SK-N-SH (cell line): ENCODE data around the gene HTR3E. TPM values are rescaled to one million over a fixed set of nuclear protein-coding genes. Genes with fewer than 3 reads are reported as not detected.

Experiments used
- CTCF ChIA-PET: fragments of 300-600, 350-600 bp; formaldehyde crosslinking; extraction: SDS; loops from one replicate; lab custom pipeline; 2021; lab: Yijun Ruan, JAX
- POLR2A ChIA-PET: fragments of 350-600 bp; sonication (Branson Sonifier 250); formaldehyde crosslinking; extraction: SDS; loops from one replicate; lab custom pipeline; 2020; ENCODE audit warnings: antibody characterized with exemption, inconsistent platforms; lab: Yijun Ruan, JAX
- DNase-seq: peaks from one replicate; pipeline ENCODE4 v3.0.0; 2012
- H2AFZ ChIP-seq: fragments of 200-600 bp; sonication (generic); 2 replicates; pipeline ENCODE4 v1.8.1; 2016; ENCODE audit warnings: antibody characterized with exemption, mild to moderate bottlenecking, low read depth
- H3F3A ChIP-seq: fragments of 200-600 bp; sonication (generic); replicated peaks from 2 replicates; pipeline ENCODE3; 2016; ENCODE audit warnings: antibody characterized with exemption, mild to moderate bottlenecking; ENCODE audit not compliant: insufficient read depth
- H3K27ac ChIP-seq, 2 experiments: fragments of 200-500 bp in 1 of 2; fragments of 200-600 bp in 1 of 2; sonication (Bioruptor generic) in 1 of 2; sonication (generic), shearing (Covaris generic) in 1 of 2; 2 replicates each; pipeline versions ENCODE4 v1.5.1 to v1.6.1; 2014 to 2016; ENCODE audit warnings: low read depth in 2 of 2, inconsistent platforms in 1 of 2, low read length in 1 of 2, mild to moderate bottlenecking in 1 of 2, mixed read lengths in 1 of 2
- H3K27me3 ChIP-seq: fragments of 200-600 bp; sonication (generic), shearing (Covaris generic); 2 replicates; pipeline ENCODE4 v1.6.1; 2016; ENCODE audit warnings: mixed run types; ENCODE audit not compliant: insufficient read depth
- H3K36me3 ChIP-seq, 2 experiments: fragments of 200-500 bp in 1 of 2; fragments of 200-600 bp in 1 of 2; sonication (Bioruptor generic) in 1 of 2; sonication (generic) in 1 of 2; replicated peaks in 1 of 2; 2 replicates each; pipeline versions ENCODE3 to v1.5.1; 2014 to 2016; ENCODE audit warnings: low read length in 1 of 2, mild to moderate bottlenecking in 1 of 2; ENCODE audit not compliant: insufficient read depth in 2 of 2, control insufficient read depth in 1 of 2
- H3K4me1 ChIP-seq, 2 experiments: fragments of 200-500 bp in 1 of 2; fragments of 200-600 bp in 1 of 2; sonication (Bioruptor generic) in 1 of 2; sonication (generic), shearing (Covaris generic) in 1 of 2; 2 replicates each; pipeline versions ENCODE4 v1.5.1 to v1.6.1; 2014 to 2016; ENCODE audit warnings: low read depth in 1 of 2, low read length in 1 of 2, mixed run types in 1 of 2; ENCODE audit not compliant: insufficient read depth in 2 of 2, control insufficient read depth in 1 of 2
- H3K4me2 ChIP-seq: fragments of 200-600 bp; sonication (generic), shearing (Covaris generic); 2 replicates; pipeline ENCODE4 v1.6.1; 2017; ENCODE audit warnings: mixed run types
- H3K4me3 ChIP-seq, 2 experiments: fragments of 200-500 bp in 1 of 2; fragments of 200-600 bp in 1 of 2; sonication (Bioruptor generic) in 1 of 2; sonication (generic), shearing (Covaris generic) in 1 of 2; 2 replicates each; pipeline versions ENCODE4 v1.5.1 to v1.8.1; 2014 to 2016; ENCODE audit warnings: low read depth in 2 of 2, inconsistent platforms in 1 of 2, low read length in 1 of 2, mild to moderate bottlenecking in 1 of 2, mixed read lengths in 1 of 2, moderate library complexity in 1 of 2
- H3K79me2 ChIP-seq: fragments of 200-600 bp; sonication (generic); 2 replicates; pipeline ENCODE4 v1.8.1; 2017; ENCODE audit warnings: mild to moderate bottlenecking; ENCODE audit not compliant: insufficient read depth
- H3K9ac ChIP-seq: fragments of 200-600 bp; sonication (generic); 2 replicates; pipeline ENCODE4 v1.6.1; 2017; ENCODE audit warnings: mixed run types
- H3K9me2 ChIP-seq: fragments of 200-600 bp; sonication (generic); 2 replicates; pipeline ENCODE4 v1.6.1; 2017; ENCODE audit warnings: mixed run types
- H3K9me3 ChIP-seq: fragments of 200-600 bp; sonication (generic); 2 replicates; pipeline ENCODE4 v1.6.1; 2017; ENCODE audit warnings: mixed run types, mild to moderate bottlenecking, moderate library complexity
- H4K20me1 ChIP-seq: fragments of 200-600 bp; sonication (generic); 2 replicates; pipeline ENCODE4 v1.6.1; 2017; ENCODE audit warnings: mild to moderate bottlenecking, mixed run types; ENCODE audit not compliant: insufficient read depth
- CHD2 ChIP-seq: fragments of 150-350 bp; IDR thresholded peaks from 2 replicates; pipeline ENCODE4 v1.6.1; 2018; ENCODE audit warnings: low read length; ENCODE audit not compliant: partially characterized antibody
- EP300 ChIP-seq, 2 experiments: IDR thresholded peaks; 2 replicates each; pipeline versions ENCODE4 v1.4.0 to v1.6.1; 2012; ENCODE audit warnings: borderline replicate concordance in 1 of 2, low read depth in 1 of 2, low read length in 1 of 2
- FOSL2 ChIP-seq: IDR thresholded peaks from 2 replicates; pipeline ENCODE4 v1.4.0; 2012; ENCODE audit warnings: low read depth, mild to moderate bottlenecking, moderate library complexity, borderline replicate concordance
- FOXJ3 ChIP-seq: sonication (generic); formaldehyde crosslinking; IDR thresholded peaks from 2 replicates; pipeline ENCODE4 v1.5.1; 2020; ENCODE audit warnings: mild to moderate bottlenecking, missing genetic modification reagents
- FOXM1 ChIP-seq: IDR thresholded peaks from 2 replicates; pipeline ENCODE4 v1.4.0; 2012; ENCODE audit warnings: low read depth, mild to moderate bottlenecking
- GABPA ChIP-seq: IDR thresholded peaks from 2 replicates; pipeline ENCODE4 v1.4.0; 2012; ENCODE audit warnings: low read depth, mild to moderate bottlenecking
- GATA2 ChIP-seq: sonication (generic); formaldehyde crosslinking; IDR thresholded peaks from 2 replicates; pipeline ENCODE4 v1.5.0; 2020; ENCODE audit warnings: mild to moderate bottlenecking, missing genetic modification reagents
- IRF3 ChIP-seq: fragments of 150-350 bp; IDR thresholded peaks from 2 replicates; pipeline ENCODE4 v1.6.1; 2016; ENCODE audit warnings: mild to moderate bottlenecking, low read depth, low read length
- MEF2A ChIP-seq: IDR thresholded peaks from 2 replicates; pipeline ENCODE4 v1.4.0; 2012; ENCODE audit warnings: low read depth, borderline replicate concordance
- MXI1 ChIP-seq: IDR thresholded peaks from 2 replicates; pipeline ENCODE4 v1.6.1; 2012; ENCODE audit warnings: mild to moderate bottlenecking, low read depth, low read length, improper control_type of control experiment
- PBX3 ChIP-seq: IDR thresholded peaks from 2 replicates; pipeline ENCODE4; 2012
- POLR2AphosphoS5 ChIP-seq: IDR thresholded peaks from 2 replicates; pipeline ENCODE4 v1.6.1; 2012; ENCODE audit warnings: low read depth, low read length
- RCOR1 ChIP-seq: fragments of 150-350 bp; IDR thresholded peaks from 2 replicates; pipeline ENCODE4 v1.6.1; 2017; ENCODE audit warnings: antibody characterized with exemption, low read length
- RXRA ChIP-seq: IDR thresholded peaks from 2 replicates; pipeline ENCODE4 v1.4.0; 2012; ENCODE audit warnings: low read depth, mild to moderate bottlenecking, borderline replicate concordance
- SIN3A ChIP-seq: IDR thresholded peaks from 2 replicates; pipeline ENCODE4 v1.6.1; 2012; ENCODE audit warnings: low read depth, mild to moderate bottlenecking, low read length, moderate library complexity, borderline replicate concordance
- TAF1 ChIP-seq: IDR thresholded peaks from 2 replicates; pipeline ENCODE4 v1.6.1; 2012; ENCODE audit warnings: low read depth, mild to moderate bottlenecking, low read length, moderate library complexity, borderline replicate concordance
- TEAD4 ChIP-seq: IDR thresholded peaks from 2 replicates; pipeline ENCODE4 v1.4.0; 2012; ENCODE audit warnings: mild to moderate bottlenecking, borderline replicate concordance; ENCODE audit not compliant: insufficient read depth
- USF2 ChIP-seq: fragments of 150-350 bp; IDR thresholded peaks from 2 replicates; pipeline ENCODE4 v1.6.1; 2017; ENCODE audit warnings: antibody characterized with exemption, low read length, low read depth, borderline replicate concordance
- YY1 ChIP-seq: IDR thresholded peaks from 2 replicates; pipeline ENCODE4 v1.4.0; 2012; ENCODE audit warnings: low read depth, mild to moderate bottlenecking
- WGBS: methylation state at CpG from one replicate; pipeline ENCODE4 v1.1.6; 2017; ENCODE audit warnings: low lambda C conversion rate; 5-methylcytosine and 5-hydroxymethylcytosine counted together
- polyA plus RNA-seq, 3 experiments: library from polyadenylated mRNA; depleted of rRNA; stranded (reverse); fragments of >200 nt; gene quantifications; 2 replicates each; pipeline ENCODE4 v1.2.3, GENCODE V29; 2012

The HTR3E gene
- polyA plus RNA-seq, 1 of the 3 experiments (the other 2 are of a cell fraction): not detected

- Histone ChIP-seq H3K9me3 (no peaks in the 10 kb centered on the region), H4K20me1 (no peaks in the 10 kb centered on the region), H3K27ac (no peak overlapping the region), H3K4me2 (no peak overlapping the region), H3K27me3 (no peaks in the 10 kb centered on the region; the same call in 1 of the 2 replicates), H2AFZ (no peak overlapping the region), H3K4me1 (no peaks in the 10 kb centered on the region), H3K36me3 (no peaks in the 10 kb centered on the region), H3F3A (no peaks in the 10 kb centered on the region), H3K9me2 (no peaks in the 10 kb centered on the region), H3K79me2 (no peaks in the 10 kb centered on the region), H3K9ac (no peak overlapping the region), H3K4me3 (no peak overlapping the region)
- 54% methylated on average over 8 of the region's 9 CpGs for WGBS
- CTCF ChIA-PET: no interaction called here
- POLR2A ChIA-PET: no interaction called here
- DNase-seq: no peak
- TF ChIP-seq TAF1 (no peak), TEAD4 (no peak), PBX3 (no peak)
Measured at GRCh38 chr3:184058029-184058428, 38.8 kb upstream of the HTR3E start.

GRCh38 chr3:184059424-184059823 lies 37.4 kb upstream of the HTR3E start:
- ChIA-PET POLR2A (no interaction called here), CTCF (interaction anchor here (1.7 kb wide), 1 partner anchor 164 kb away, joined by 3 read pairs; no protein-coding TSS in a partner anchor)
- H3K4me3 ChIP-seq: no peak overlapping the region
- H3K9me3 ChIP-seq: no peaks in the 10 kb centered on the region
- H3K9me2 ChIP-seq: no peaks in the 10 kb centered on the region
- WGBS: 59% methylated on average over 7 of the region's 7 CpGs
- no peak overlapping the region for H2AFZ ChIP-seq
- no peak overlapping the region for H3K9ac ChIP-seq
- H4K20me1 ChIP-seq: no peaks in the 10 kb centered on the region
- no peaks in the 10 kb centered on the region; the same call in 1 of the 2 replicates for H3K27me3 ChIP-seq
- TF ChIP-seq MXI1: no peak
- no peak for TF ChIP-seq TAF1
- TF ChIP-seq FOSL2: no peak
- TF ChIP-seq IRF3: no peak
- TF ChIP-seq TEAD4: no peak
- TF ChIP-seq GABPA: no peak
- no peak for TF ChIP-seq POLR2AphosphoS5
- TF ChIP-seq USF2: no peak
- TF ChIP-seq YY1: no peak
- TF ChIP-seq EP300 (IDR thresholded peaks at IDR 0.05; ENCODE audit: borderline replicate concordance in 1 of 2, low read depth in 1 of 2, low read length in 1 of 2): no peak
- TF ChIP-seq FOXM1: no peak
- TF ChIP-seq CHD2: no peak
- no peak for TF ChIP-seq RCOR1
- TF ChIP-seq MEF2A: no peak
- TF ChIP-seq SIN3A: no peak
- no peak for TF ChIP-seq GATA2 (CRISPR knock-in tag)
- no peak for TF ChIP-seq RXRA
- TF ChIP-seq FOXJ3 (CRISPR knock-in tag): no peak
- no peak overlapping the region for H3K4me2 ChIP-seq
- no peak overlapping the region for H3K27ac ChIP-seq
- no peaks in the 10 kb centered on the region for H3F3A ChIP-seq
- no peak for DNase-seq
- H3K4me1 ChIP-seq: no peaks in the 10 kb centered on the region
- H3K36me3 ChIP-seq: no peaks in the 10 kb centered on the region
- H3K79me2 ChIP-seq: no peaks in the 10 kb centered on the region
